ENCODE results near the gene NOXO1. TPM values are rescaled to one million over a fixed set of nuclear protein-coding genes. Genes with fewer than 3 reads are reported as not detected.

The NOXO1 gene
- total and polyA plus RNA-seq, 2 experiments from 2014 or later = 2.3 to 6.0 TPM

DNA sequence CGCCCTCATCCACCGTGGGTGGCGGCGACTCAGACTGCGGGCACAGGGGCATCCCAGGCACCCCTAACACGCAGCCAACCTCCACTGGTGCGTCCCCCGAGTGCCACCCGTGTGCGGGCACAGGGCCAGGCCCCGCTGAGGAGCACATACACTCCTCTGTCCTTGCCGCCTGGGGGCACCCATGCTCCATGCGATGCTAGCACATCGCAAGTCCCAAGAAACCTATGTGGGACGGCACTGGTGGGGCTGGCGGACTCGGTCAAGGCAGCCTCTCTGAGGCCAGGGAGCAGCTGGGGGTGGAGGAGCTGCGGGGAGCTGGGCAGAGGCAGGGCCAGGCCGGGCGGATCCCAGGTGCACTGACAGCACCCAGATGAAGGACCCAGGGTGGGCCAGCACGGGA, 24.4 kb upstream of the NOXO1 start:
- Histone ChIP-seq H3K4me1 (ENCODE audit: insufficient read depth) (peaks cover 28% of the 10 kb centered on the region), H3K27ac (no peak overlapping the region), H3K4me2 (no peak overlapping the region), H3K9me3 (ENCODE audit: low read depth) (no peaks in the 10 kb centered on the region), H3K9me2 (replicated peaks; ENCODE audit: insufficient read depth) (no peaks in the 10 kb centered on the region), H3K79me2 (peaks cover 64% of the 10 kb centered on the region), H3K36me3 (replicated peaks; ENCODE audit: insufficient read depth, low read depth) (no peaks in the 10 kb centered on the region), H4K20me1 (ENCODE audit: insufficient read depth, poor library complexity, severe bottlenecking) (peaks cover 61% of the 10 kb centered on the region), H2AFZ (no peak overlapping the region), H3K27me3 (no peaks in the 10 kb centered on the region), H3K4me3 (no peak overlapping the region)
- no peak for DNase-seq (ENCODE audit: low spot score)
- TF ChIP-seq EZH2phosphoT487 (IDR thresholded peaks at IDR 0.05; ENCODE audit: low read depth, severe bottlenecking, unreplicated experiment) = no peak
- WGBS (ENCODE audit: low lambda C conversion rate, missing lambda C conversion rate) = 92% methylated on average over 19 of the region's 21 CpGs

DNA sequence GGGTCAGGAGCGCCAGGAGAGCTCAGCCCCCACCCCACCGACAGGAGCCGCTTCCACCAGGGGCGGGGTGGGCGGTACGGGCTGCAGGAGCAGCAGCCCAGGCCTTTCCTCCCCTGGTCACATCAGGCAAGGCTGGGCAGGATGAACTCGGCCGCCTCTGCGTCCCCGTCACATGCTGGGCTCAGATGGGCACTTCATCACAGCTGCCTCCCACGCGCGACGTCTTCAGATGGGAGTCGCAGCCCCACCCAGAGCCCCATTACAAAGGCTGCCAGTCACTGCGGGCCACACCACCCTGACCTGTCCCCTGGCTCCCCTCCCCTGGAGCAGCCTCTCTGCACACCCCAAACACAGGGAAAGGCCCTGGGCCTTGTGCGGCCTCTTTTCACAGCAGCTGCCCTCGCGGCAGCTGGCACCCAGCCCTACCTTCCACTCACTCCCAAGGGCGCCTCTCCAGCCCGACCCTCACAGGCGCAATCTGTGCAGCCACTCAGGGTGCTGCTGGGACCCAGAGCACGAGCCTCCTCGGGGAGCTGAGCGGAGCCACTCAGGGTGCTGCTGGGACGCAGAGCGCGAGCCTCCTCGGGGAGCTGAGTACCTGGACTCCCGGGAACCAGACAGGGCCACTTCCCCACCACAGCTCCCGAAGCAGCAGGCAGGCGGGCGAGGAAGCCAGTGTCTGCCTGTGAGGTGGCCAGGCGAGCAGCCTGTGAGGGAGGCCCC, 23.7 kb upstream of the NOXO1 start:
- Histone ChIP-seq H3K36me3 (replicated peaks; ENCODE audit: insufficient read depth, low read depth) (no peaks in the 10 kb centered on the region), H3K79me2 (peaks cover 61% of the 10 kb centered on the region), H2AFZ (no peak overlapping the region), H3K27me3 (no peaks in the 10 kb centered on the region), H3K9me3 (ENCODE audit: low read depth) (no peaks in the 10 kb centered on the region), H4K20me1 (ENCODE audit: insufficient read depth, poor library complexity, severe bottlenecking) (peaks cover 61% of the 10 kb centered on the region), H3K9me2 (replicated peaks; ENCODE audit: insufficient read depth) (no peaks in the 10 kb centered on the region), H3K4me3 (no peak overlapping the region), H3K27ac (no peak overlapping the region), H3K4me2 (no peak overlapping the region), H3K4me1 (ENCODE audit: insufficient read depth) (peaks cover 22% of the 10 kb centered on the region)
- 93% methylated on average over 28 of the region's 34 CpGs for WGBS (ENCODE audit: low lambda C conversion rate, missing lambda C conversion rate)
- no peak for DNase-seq (ENCODE audit: low spot score)
- TF ChIP-seq EZH2phosphoT487 (IDR thresholded peaks at IDR 0.05; ENCODE audit: low read depth, severe bottlenecking, unreplicated experiment) (no peak), EZH2 (IDR thresholded peaks at IDR 0.05; ENCODE audit: borderline replicate concordance) (no peak), CTCF (IDR thresholded peaks at IDR 0.05; ENCODE audit: poor library complexity) (no peak)

DNA sequence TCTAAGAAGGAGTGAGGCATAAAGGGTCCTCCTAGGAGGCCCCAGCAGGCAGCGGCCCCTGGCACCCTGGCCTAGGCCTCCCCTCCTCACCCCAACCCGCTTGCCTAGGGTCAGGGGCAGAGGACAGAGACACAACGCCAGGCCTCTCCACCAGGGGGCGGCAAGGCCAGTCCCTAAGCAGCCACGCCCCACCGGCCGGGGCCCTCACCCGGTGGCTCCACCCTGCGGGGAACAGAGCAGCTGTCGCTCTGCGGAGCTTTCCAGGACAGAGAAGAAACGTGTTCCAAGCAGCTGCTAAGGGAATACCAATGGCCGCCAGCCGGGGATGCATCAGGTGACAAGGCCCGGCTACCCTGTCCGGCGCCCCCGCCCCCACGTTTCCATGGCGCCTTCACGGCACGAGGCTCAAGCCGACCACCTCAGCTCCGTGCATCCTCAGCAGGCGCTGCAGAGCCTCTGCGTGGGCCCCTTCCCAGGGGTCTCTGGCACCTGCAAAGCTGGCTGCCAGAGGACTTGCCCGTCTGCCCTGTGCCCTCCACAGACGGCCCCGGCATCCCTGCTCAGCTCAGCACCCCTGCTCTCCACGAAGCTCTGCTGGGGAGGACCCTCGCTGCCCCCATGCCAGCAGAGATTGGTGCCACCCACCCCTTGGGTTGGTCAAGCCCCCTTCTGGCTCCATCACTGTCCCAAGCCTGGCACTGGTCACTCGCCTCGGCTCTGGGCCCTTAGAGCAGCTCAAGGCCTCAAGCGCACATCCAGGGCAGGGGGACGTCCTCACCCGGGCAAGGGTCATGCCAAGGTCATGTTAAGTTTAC, 22.8 kb upstream of the NOXO1 start:
- H3K4me1 ChIP-seq (ENCODE audit: insufficient read depth) = peaks cover 22% of the 10 kb centered on the region

More for the DNA sequence above, 22.8 kb upstream of the NOXO1 start:
- peak; percentile 91 for TF ChIP-seq CTCF (IDR thresholded peaks at IDR 0.05; ENCODE audit: poor library complexity)
- no peak for TF ChIP-seq EZH2phosphoT487 (IDR thresholded peaks at IDR 0.05; ENCODE audit: low read depth, severe bottlenecking, unreplicated experiment)
- Histone ChIP-seq H2AFZ (no peak overlapping the region), H3K79me2 (peaks cover 57% of the 10 kb centered on the region), H3K36me3 (replicated peaks; ENCODE audit: insufficient read depth, low read depth) (no peaks in the 10 kb centered on the region), H3K27me3 (no peaks in the 10 kb centered on the region), H3K4me2 (peak overlapping the region; percentile 72), H3K9me3 (ENCODE audit: low read depth) (no peaks in the 10 kb centered on the region), H4K20me1 (ENCODE audit: insufficient read depth, poor library complexity, severe bottlenecking) (peaks cover 59% of the 10 kb centered on the region), H3K9me2 (replicated peaks; ENCODE audit: insufficient read depth) (no peaks in the 10 kb centered on the region), H3K4me3 (no peak overlapping the region), H3K27ac (peak overlapping the region; percentile 11)
- WGBS (ENCODE audit: low lambda C conversion rate, missing lambda C conversion rate) = 35% methylated on average over 34 of the region's 36 CpGs
- DNase-seq (ENCODE audit: low spot score) = peak; percentile 96
